Activated CD8-positive, alpha-beta T cell treated with anti-CD3 and anti-CD28 coated beads for 36 hours (primary cell): ENCODE data around the gene IMPDH1. TPM values are rescaled to one million over a fixed set of nuclear protein-coding genes. Genes with fewer than 3 reads are reported as not detected.

Experiments
- ATAC-seq: fragments of 200-7000 bp; cut with Tn5 transposase; one replicate; pipeline ENCODE4 v1.10.0; 2021; ENCODE audit warnings: mild to moderate bottlenecking, moderate library complexity
- CTCF ChIA-PET: fragments of 350-600 bp; sonication (Branson Sonifier 250); formaldehyde crosslinking; loops from one replicate; lab custom pipeline; 2021; ENCODE audit warnings: antibody characterized with exemption; lab: Charles Lee
- POLR2A ChIA-PET: fragments of 350-600 bp; sonication (Branson Sonifier 250); formaldehyde crosslinking; loops from one replicate; lab custom pipeline; 2021; ENCODE audit warnings: antibody characterized with exemption; lab: Charles Lee
- DNase-seq: peaks from one replicate; pipeline ENCODE4 v3.0.0-alpha.2; 2020
- H3K27ac Mint-ChIP-seq: one replicate; pipeline ENCODE4 v1.8.0; 2021; ENCODE audit warnings: mild to moderate bottlenecking, mixed read lengths
- H3K27me3 Mint-ChIP-seq: one replicate; pipeline ENCODE4 v1.8.0; 2021; ENCODE audit warnings: mixed read lengths
- H3K36me3 Mint-ChIP-seq: one replicate; pipeline ENCODE4 v1.8.0; 2021; ENCODE audit warnings: low read depth, mixed read lengths
- H3K4me1 Mint-ChIP-seq: one replicate; pipeline ENCODE4 v1.8.0; 2021; ENCODE audit warnings: low read depth, mixed read lengths
- H3K4me3 Mint-ChIP-seq: one replicate; pipeline ENCODE4 v1.8.0; 2021; ENCODE audit warnings: mild to moderate bottlenecking, moderate library complexity, mixed read lengths
- H3K9me3 Mint-ChIP-seq: one replicate; pipeline ENCODE4 v1.8.0; 2021; ENCODE audit warnings: mixed read lengths
- intact Hi-C: fragments of 100-400 bp; cut with micrococcal nuclease; formaldehyde crosslinking; loops from one replicate; pipeline ENCODE4 v1.10.0; 2022
- total RNA-seq, 2 experiments: library from RNA; stranded (reverse); gene quantifications; one replicate each; pipeline ENCODE4 v1.2.3, GENCODE V29; 2021
- TF ChIP-seq, protein P1 (sequence below): fragments of 200-600 bp; IDR thresholded peaks from one replicate; pipeline ENCODE4 v1.8.0; 2022; ENCODE audit warnings: antibody characterized with exemption, mild to moderate bottlenecking

Gene IMPDH1
- total RNA-seq, 2 experiments from 2014 or later: 60.5 to 68.1 TPM

DNA sequence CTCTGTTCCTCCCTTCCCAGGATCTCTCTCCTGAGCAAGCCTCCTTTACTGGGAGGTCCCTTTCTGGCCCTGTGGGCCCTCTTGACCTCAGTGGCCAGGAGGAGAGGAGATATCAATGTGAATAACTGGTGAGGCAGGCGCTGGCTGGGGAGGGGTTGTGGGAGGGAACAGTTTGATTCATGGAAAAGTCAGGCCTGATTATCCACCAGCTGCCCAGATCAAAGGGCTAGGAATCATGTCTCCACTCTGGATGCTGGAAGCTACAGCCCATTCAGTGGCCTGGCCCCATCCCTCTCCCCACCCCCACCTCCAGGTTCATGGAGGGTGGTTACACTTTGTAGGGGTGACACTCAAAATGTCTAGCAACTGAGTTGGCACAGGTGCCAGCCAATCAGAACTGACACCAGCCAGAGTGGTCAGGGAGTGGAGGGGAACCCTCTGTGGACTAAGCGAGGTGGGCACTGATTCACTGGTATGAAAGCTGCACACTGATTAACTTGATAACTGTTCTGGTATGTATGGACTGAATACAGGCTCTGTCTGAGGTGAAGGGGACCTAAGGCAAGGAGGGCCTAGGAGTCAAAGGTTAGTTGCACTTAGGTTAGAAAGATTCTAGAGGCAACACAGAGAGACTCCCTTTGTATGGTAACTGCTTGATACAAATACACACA lies 53.1 kb downstream of the IMPDH1 start:
- ChIA-PET POLR2A (interaction anchor here (1.5 kb wide), 1 partner anchor 13 kb away, joined by 8 read pairs; the partner anchor contains the start of gene RBM28), CTCF (interaction anchor here (1.1 to 8.0 kb wide), 3 partner anchors 12 to 69 kb away, joined by 3 to 52 read pairs (median 3); no protein-coding TSS in a partner anchor)

DNA sequence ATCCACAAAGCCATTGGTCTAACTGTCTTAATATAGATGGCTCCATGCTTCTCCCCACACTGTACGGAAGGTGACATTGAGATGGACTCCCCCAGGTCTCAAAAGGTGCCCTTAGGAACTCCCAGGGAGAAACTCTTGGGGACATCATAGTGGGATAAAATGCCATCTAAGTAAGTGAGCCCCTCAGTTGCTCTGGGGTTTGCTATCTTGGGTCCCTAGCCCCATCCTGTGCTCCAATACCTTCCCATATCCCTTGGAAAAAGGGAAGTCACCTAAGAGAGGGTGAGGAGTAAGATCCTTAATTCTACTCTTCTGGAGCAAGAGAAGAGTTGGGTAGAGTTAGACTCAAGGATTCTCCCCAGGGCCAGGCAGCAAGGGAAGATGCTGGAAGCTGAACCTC lies 56.2 kb downstream of the IMPDH1 start:
- no peaks in the 10 kb centered on the region for H3K4me1 Mint-ChIP-seq

More for the DNA sequence above, 53.1 kb downstream of the IMPDH1 start:
- Mint-ChIP-seq H3K27me3 (peaks cover 31% of the 10 kb centered on the region), H3K9me3 (no peaks in the 10 kb centered on the region), H3K36me3 (no peaks in the 10 kb centered on the region), H3K4me1 (peaks cover 6% of the 10 kb centered on the region), H3K4me3 (no peak overlapping the region), H3K27ac (no peak overlapping the region)
- no peak for DNase-seq
- intact Hi-C loops: no loop called here
- no peak for ATAC-seq
- TF ChIP-seq, protein P1, sequence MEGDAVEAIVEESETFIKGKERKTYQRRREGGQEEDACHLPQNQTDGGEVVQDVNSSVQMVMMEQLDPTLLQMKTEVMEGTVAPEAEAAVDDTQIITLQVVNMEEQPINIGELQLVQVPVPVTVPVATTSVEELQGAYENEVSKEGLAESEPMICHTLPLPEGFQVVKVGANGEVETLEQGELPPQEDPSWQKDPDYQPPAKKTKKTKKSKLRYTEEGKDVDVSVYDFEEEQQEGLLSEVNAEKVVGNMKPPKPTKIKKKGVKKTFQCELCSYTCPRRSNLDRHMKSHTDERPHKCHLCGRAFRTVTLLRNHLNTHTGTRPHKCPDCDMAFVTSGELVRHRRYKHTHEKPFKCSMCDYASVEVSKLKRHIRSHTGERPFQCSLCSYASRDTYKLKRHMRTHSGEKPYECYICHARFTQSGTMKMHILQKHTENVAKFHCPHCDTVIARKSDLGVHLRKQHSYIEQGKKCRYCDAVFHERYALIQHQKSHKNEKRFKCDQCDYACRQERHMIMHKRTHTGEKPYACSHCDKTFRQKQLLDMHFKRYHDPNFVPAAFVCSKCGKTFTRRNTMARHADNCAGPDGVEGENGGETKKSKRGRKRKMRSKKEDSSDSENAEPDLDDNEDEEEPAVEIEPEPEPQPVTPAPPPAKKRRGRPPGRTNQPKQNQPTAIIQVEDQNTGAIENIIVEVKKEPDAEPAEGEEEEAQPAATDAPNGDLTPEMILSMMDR: no peak

DNA sequence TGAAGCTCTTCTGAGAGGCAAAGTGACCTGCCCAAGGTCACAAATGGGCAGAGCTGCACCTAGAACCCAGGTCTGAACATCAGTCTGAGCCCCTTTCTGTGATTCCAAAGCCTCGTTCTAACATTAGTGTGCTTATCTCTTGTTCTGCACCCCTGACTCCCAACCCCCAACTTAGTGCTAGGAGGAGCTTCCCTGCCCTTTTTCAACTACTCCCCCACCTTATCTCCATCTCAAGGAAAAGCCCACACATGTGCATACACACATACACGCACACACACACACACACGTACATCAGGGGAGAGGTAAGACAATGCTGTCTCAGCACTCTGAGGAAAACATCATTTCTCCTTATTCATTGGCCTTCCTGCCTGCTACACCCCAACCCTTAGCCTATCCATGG lies 56.6 kb downstream of the IMPDH1 start:
- no peak overlapping the region for H3K4me3 Mint-ChIP-seq
- H3K27ac Mint-ChIP-seq: no peak overlapping the region
- POLR2A ChIA-PET: interaction anchor here (0.6 to 1.0 kb wide), 2 partner anchors 34 to 69 kb away, joined by 3 to 4 read pairs; no protein-coding TSS in a partner anchor

More for the DNA sequence above, 56.2 kb downstream of the IMPDH1 start:
- ATAC-seq (no peak), DNase-seq (no peak)
- Mint-ChIP-seq H3K4me3 (no peak overlapping the region), H3K27me3 (peaks cover 21% of the 10 kb centered on the region), H3K36me3 (no peaks in the 10 kb centered on the region), H3K9me3 (no peaks in the 10 kb centered on the region), H3K27ac (no peak overlapping the region)
- ChIA-PET CTCF (interaction anchor here (1.0 to 1.3 kb wide), 3 partner anchors 9 to 34 kb away, joined by 3 to 12 read pairs (median 6); partner anchors contain the start of gene RBM28), POLR2A (interaction anchor here (1.0 kb wide), 1 partner anchor 33 kb away, joined by 3 read pairs; no protein-coding TSS in a partner anchor)
- intact Hi-C loops: no loop called here
- TF ChIP-seq, protein P1: no peak

DNA sequence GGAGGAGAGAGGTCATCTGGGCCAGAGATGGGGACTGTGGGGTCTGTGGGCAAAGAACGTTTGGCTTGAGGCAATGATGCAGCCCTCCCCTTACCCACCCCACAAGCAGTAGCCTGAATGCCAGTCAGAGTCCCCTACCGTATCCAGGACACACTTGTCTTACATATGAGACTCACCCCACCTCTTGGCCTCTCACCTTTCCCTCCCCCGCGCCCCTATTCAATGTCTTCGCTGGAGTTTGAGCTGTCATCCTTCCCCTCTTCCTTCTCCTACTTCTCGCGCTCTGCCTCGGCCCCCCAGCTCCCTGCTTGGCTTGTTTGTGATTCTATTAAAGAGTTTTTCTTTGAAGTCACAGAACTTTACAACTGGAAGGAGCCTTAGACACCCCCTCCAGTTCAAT lies 57.1 kb downstream of the IMPDH1 start:
- H3K36me3 Mint-ChIP-seq: no peaks in the 10 kb centered on the region
- H3K4me3 Mint-ChIP-seq: no peak overlapping the region
- intact Hi-C loops: no loop called here
- ATAC-seq (no peak), DNase-seq (no peak)
- TF ChIP-seq, protein P1: peak; percentile 5
- peaks cover 18% of the 10 kb centered on the region for H3K27me3 Mint-ChIP-seq
- POLR2A ChIA-PET: interaction anchor here (0.6 to 1.0 kb wide), 3 partner anchors 34 to 403 kb away, joined by 3 to 4 read pairs (median 3); no protein-coding TSS in a partner anchor
- CTCF ChIA-PET: interaction anchor here (1.0 to 1.3 kb wide), 3 partner anchors 8 to 35 kb away, joined by 4 to 12 read pairs (median 6); partner anchors contain the start of gene RBM28
- no peak overlapping the region for H3K27ac Mint-ChIP-seq
- H3K9me3 Mint-ChIP-seq: no peaks in the 10 kb centered on the region
- no peaks in the 10 kb centered on the region for H3K4me1 Mint-ChIP-seq

More for the DNA sequence above, 56.6 kb downstream of the IMPDH1 start:
- Mint-ChIP-seq H3K9me3 (no peaks in the 10 kb centered on the region), H3K27me3 (peaks cover 19% of the 10 kb centered on the region), H3K36me3 (no peaks in the 10 kb centered on the region), H3K4me1 (no peaks in the 10 kb centered on the region)
- ATAC-seq (no peak), DNase-seq (no peak)
- CTCF ChIA-PET: interaction anchor here (1.0 to 1.3 kb wide), 3 partner anchors 9 to 34 kb away, joined by 4 to 12 read pairs (median 6); partner anchors contain the start of gene RBM28
- intact Hi-C loops: no loop called here
- TF ChIP-seq, protein P1: no peak

DNA sequence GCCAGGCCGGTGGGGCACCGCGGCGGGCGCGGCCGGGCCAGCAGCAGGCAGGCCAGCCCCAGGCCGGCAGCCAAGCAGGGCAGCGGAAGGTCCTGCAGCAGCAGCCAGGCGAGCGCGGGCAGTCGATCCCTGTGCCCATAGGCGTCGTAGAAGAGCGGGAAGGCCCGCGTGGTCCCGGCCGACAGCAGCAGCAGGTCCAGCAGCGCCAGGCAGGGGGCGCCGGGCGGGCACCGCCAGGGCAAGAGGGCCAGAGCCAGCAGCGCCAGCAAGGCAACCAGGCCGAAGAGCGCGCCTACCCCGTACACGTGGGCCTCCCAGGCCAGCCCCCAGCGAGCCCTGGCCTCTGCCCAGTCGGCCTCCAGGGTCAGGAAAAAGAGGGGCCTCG lies 57.6 kb downstream of the IMPDH1 start:
- intact Hi-C loops: no loop called here
- peak; percentile 40 for DNase-seq
- TF ChIP-seq, protein P1: peak; percentile 34
- POLR2A ChIA-PET: no interaction called here
- CTCF ChIA-PET: interaction anchor here (1.0 to 1.3 kb wide), 3 partner anchors 8 to 35 kb away, joined by 4 to 12 read pairs (median 6); partner anchors contain the start of gene RBM28
- ATAC-seq: peak; percentile 45
- H3K27me3 Mint-ChIP-seq: peaks cover 19% of the 10 kb centered on the region
- H3K27ac Mint-ChIP-seq: no peak overlapping the region
- H3K9me3 Mint-ChIP-seq: no peaks in the 10 kb centered on the region
- H3K36me3 Mint-ChIP-seq: no peaks in the 10 kb centered on the region
- H3K4me1 Mint-ChIP-seq: no peaks in the 10 kb centered on the region
- H3K4me3 Mint-ChIP-seq: no peak overlapping the region
